Neural progenitor cell (in vitro differentiated cells): ENCODE data around the gene HINT1.

Source experiments
- CTCF ChIP-seq: fragments of 200-600 bp; sonication (generic); IDR thresholded peaks from 2 replicates; pipeline ENCODE4 v1.5.1; 2017; ENCODE audit warnings: antibody characterized with exemption, mild to moderate bottlenecking
- EZH2 ChIP-seq: fragments of 200-600 bp; sonication (generic); IDR thresholded peaks from 2 replicates; pipeline ENCODE4 v1.6.1; 2017; ENCODE audit warnings: antibody characterized with exemption, mild to moderate bottlenecking, moderate library complexity
- EZH2phosphoT487 ChIP-seq: fragments of 200-600 bp; sonication (generic); IDR thresholded peaks from 2 replicates; pipeline ENCODE4 v1.6.1; 2017; ENCODE audit warnings: antibody characterized with exemption

- TF ChIP-seq CTCF (no peak), EZH2phosphoT487 (no peak), EZH2 (no peak)
These were observed 17.8 kb upstream of the HINT1 start for GRCh38 chr5:131182839-131183238.
